Esophagus squamous epithelium (tissue), 5 donors: ENCODE results near the gene MRAP2. TPM values are rescaled to one million over a fixed set of nuclear protein-coding genes. Genes with fewer than 3 reads are reported as not detected.

ENCODE experiments used
- DNase-seq: peaks from one replicate; lab custom pipeline; 2025; lab: John Stamatoyannopoulos, UW
- H3K27ac ChIP-seq, 4 donors: fragments of 200-600 bp; sonication (generic); one replicate each; pipeline ENCODE4 v1.5.1; 2016 to 2019; ENCODE audit warnings: mild to moderate bottlenecking in 1 of 4
- H3K27me3 ChIP-seq, 4 donors: fragments of 200-600 bp; sonication (generic); 1 replicate in 3 of 4; 2 replicates in 1 of 4; pipeline versions ENCODE4 v1.5.1 to v1.6.0; 2017 to 2021; ENCODE audit warnings: antibody characterized with exemption in 1 of 4
- H3K36me3 ChIP-seq, 3 donors: fragments of 200-600 bp; sonication (generic); one replicate each; pipeline ENCODE4 v1.5.1; 2016 to 2019
- H3K4me1 ChIP-seq, 3 donors: fragments of 200-600 bp; sonication (generic); one replicate each; pipeline ENCODE4 v1.5.1; 2017 to 2019
- H3K4me3 ChIP-seq, 4 donors: fragments of 200-600 bp; sonication (generic); 1 replicate in 3 of 4; 2 replicates in 1 of 4; pipeline ENCODE4 v1.5.1; 2016 to 2019; ENCODE audit warnings: mild to moderate bottlenecking in 2 of 4, moderate library complexity in 1 of 4
- H3K9me3 ChIP-seq, 3 donors: fragments of 200-600 bp; sonication (generic); one replicate each; pipeline ENCODE4 v1.5.1; 2016 to 2019
- CTCF ChIP-seq, 6 experiments: fragments of 450-650 bp in 4 of 6; fragments of 200-600 bp in 2 of 6; sonication (generic) in 2 of 6; IDR thresholded peaks; one replicate each; pipeline ENCODE4 v1.5.1; 2016 to 2019; ENCODE audit warnings: antibody characterized with exemption in 6 of 6, mild to moderate bottlenecking in 4 of 6, moderate library complexity in 4 of 6
- POLR2A ChIP-seq, 4 donors: fragments of 450-650 bp; IDR thresholded peaks; one replicate each; pipeline ENCODE4 v1.6.1; 2017; ENCODE audit warnings: antibody characterized with exemption in 4 of 4, mild to moderate bottlenecking in 4 of 4, moderate library complexity in 3 of 4
- WGBS, 2 donors: methylation state at CpG; one replicate each; pipeline ENCODE4 v1.1.5; 2018; 5-methylcytosine and 5-hydroxymethylcytosine counted together
- intact Hi-C: fragments of 100-400 bp; cut with DNase I; formaldehyde crosslinking; loops from one replicate; pipeline ENCODE4 v1.15.0; 2022
- total RNA-seq, 4 donors: library from RNA; depleted of rRNA; stranded (reverse); fragments of >200 nt; gene quantifications; one replicate each; pipeline ENCODE4 v1.1.0, GENCODE V29; 2016
- donor health status: DM: yes; HTN: yes; CAD: no.

Gene MRAP2
- total RNA-seq, 4 donors from 2014 or later, result 0.70 to 5.4 (median 1.4) TPM

GRCh38 chr6:83998021-83998584, 35.5 kb upstream of the MRAP2 start:
- no peak for TF ChIP-seq POLR2A (IDR thresholded peaks at IDR 0.05)
- no peak for TF ChIP-seq CTCF (IDR thresholded peaks at IDR 0.05)
- H3K27me3 ChIP-seq, result no peaks in the 10 kb centered on the region
- no peaks in the 10 kb centered on the region for H3K36me3 ChIP-seq
- no peak overlapping the region for H3K4me3 ChIP-seq
- no peaks in the 10 kb centered on the region for H3K4me1 ChIP-seq
- intact Hi-C loops, result no loop called here
- no peak overlapping the region for H3K27ac ChIP-seq
- no peak for DNase-seq
- no peaks in the 10 kb centered on the region for H3K9me3 ChIP-seq

GRCh38 chr6:84001119-84001518, 32.5 kb upstream of the MRAP2 start:
- intact Hi-C loops, result no loop called here
- no peak for DNase-seq
- no peak for TF ChIP-seq POLR2A (IDR thresholded peaks at IDR 0.05)
- TF ChIP-seq CTCF (IDR thresholded peaks at IDR 0.05), result no peak
- Histone ChIP-seq H3K9me3 (no peaks in the 10 kb centered on the region), H3K27ac (no peak overlapping the region), H3K36me3 (no peaks in the 10 kb centered on the region), H3K4me1 (no peaks in the 10 kb centered on the region), H3K4me3 (no peak overlapping the region), H3K27me3 (no peaks in the 10 kb centered on the region)
- WGBS, 2 donors, result 73 to 80% methylated on average over 3 of the region's 3 CpGs

DNA sequence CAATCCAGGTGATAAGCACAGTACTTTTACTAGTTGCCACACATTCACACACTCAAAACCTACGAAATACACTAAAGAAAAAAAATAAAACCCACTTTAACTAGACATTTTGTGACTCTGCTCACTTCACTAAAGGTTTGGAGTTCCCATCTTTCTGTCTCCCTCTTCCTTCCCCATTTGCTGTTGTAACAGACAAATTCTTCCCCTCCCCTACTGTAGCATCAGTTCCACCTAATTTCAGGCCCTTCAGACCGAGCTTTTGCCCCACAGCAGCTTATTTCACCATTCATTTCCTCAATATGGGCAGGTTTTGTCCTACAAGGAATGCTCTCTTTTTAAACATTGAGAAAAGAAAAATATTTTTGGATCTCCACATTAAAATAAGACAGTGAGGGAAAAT, 31.3 kb upstream of the MRAP2 start:
- H3K27me3 ChIP-seq, result no peaks in the 10 kb centered on the region
- TF ChIP-seq CTCF (IDR thresholded peaks at IDR 0.05), result no peak
- intact Hi-C loops, result no loop called here
- H3K27ac ChIP-seq, result no peak overlapping the region
- no peaks in the 10 kb centered on the region for H3K4me1 ChIP-seq
- no peaks in the 10 kb centered on the region for H3K9me3 ChIP-seq
- WGBS, 2 donors, result 40 to 73% methylated on average over 2 of the region's 2 CpGs
- DNase-seq, result no peak
- H3K4me3 ChIP-seq, result no peak overlapping the region
- H3K36me3 ChIP-seq, result no peaks in the 10 kb centered on the region

GRCh38 chr6:84003131-84003530, 30.4 kb upstream of the MRAP2 start:
- Histone ChIP-seq H3K9me3 (no peaks in the 10 kb centered on the region), H3K36me3 (no peaks in the 10 kb centered on the region), H3K27ac (no peak overlapping the region), H3K4me3 (no peak overlapping the region), H3K27me3 (no peaks in the 10 kb centered on the region), H3K4me1 (no peaks in the 10 kb centered on the region)
- TF ChIP-seq CTCF (IDR thresholded peaks at IDR 0.05) (no peak), POLR2A (IDR thresholded peaks at IDR 0.05) (no peak)
- DNase-seq, result no peak
- 20 to 27% methylated on average over 1 of the region's 1 CpG for WGBS, 2 donors
- intact Hi-C loops, result no loop called here

DNA sequence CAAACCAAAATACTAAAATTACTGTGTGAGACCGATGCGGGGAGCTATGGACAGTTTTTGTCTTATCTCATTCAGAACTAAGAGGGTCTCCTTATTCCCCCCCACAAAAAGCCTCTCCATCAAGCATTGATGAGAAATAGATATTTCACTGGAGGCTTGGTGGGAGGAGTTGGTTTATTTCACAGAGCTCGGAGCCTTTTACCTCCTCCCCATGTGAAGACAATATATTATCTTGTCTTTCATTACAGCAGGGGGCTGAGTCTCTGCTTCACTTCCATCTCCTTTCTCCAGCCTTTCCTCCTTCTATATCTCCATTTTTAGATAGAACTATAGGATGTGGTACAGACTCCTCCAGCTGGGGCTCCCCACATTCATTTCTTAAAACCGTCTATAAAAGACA, 29.9 kb upstream of the MRAP2 start:
- Histone ChIP-seq H3K9me3 (no peaks in the 10 kb centered on the region), H3K4me1 (no peaks in the 10 kb centered on the region), H3K27me3 (no peaks in the 10 kb centered on the region), H3K36me3 (no peaks in the 10 kb centered on the region), H3K4me3 (no peak overlapping the region), H3K27ac (no peak overlapping the region)
- TF ChIP-seq POLR2A (IDR thresholded peaks at IDR 0.05) (no peak), CTCF (IDR thresholded peaks at IDR 0.05) (no peak)
- intact Hi-C loops, result no loop called here
- 77 to 82% methylated on average over 4 of the region's 4 CpGs for WGBS, 2 donors
- DNase-seq, result no peak
